HEK293 (cell line): ENCODE results near the gene GRB2.

Source experiments
- CTCF ChIA-PET: fragments of 350-600 bp; formaldehyde crosslinking; extraction: SDS; loops from one replicate; lab custom pipeline; 2021; ENCODE audit warnings: antibody characterized with exemption; lab: Yijun Ruan, JAX
- POLR2A ChIA-PET: fragments of 300-600 bp; formaldehyde crosslinking; extraction: SDS; loops from one replicate; lab custom pipeline; 2020; ENCODE audit warnings: antibody characterized with exemption, inconsistent platforms; lab: Yijun Ruan, JAX
- H3K27ac ChIP-seq: fragments of 200-500 bp; sonication (Bioruptor generic); 2 replicates; pipeline ENCODE4 v1.5.1; 2014; ENCODE audit warnings: low read depth, low read length, control low read depth, inconsistent platforms; ENCODE audit errors: extremely low read depth
- H3K36me3 ChIP-seq, 2 experiments: fragments of 200-500 bp in 1 of 2; sonication (Bioruptor generic) in 1 of 2; 1 replicate in 1 of 2; 2 replicates in 1 of 2; pipeline ENCODE4 v1.5.1; 2014 to 2017; ENCODE audit warnings: inconsistent platforms in 2 of 2, low read length in 2 of 2; ENCODE audit not compliant: control insufficient read depth in 2 of 2, insufficient read depth in 1 of 2
- H3K4me1 ChIP-seq: fragments of 200-500 bp; sonication (Bioruptor generic); 2 replicates; pipeline ENCODE4 v1.5.1; 2014; ENCODE audit warnings: mild to moderate bottlenecking, low read length, inconsistent platforms; ENCODE audit not compliant: control insufficient read depth, insufficient read depth
- H3K4me3 ChIP-seq: 2 replicates; pipeline ENCODE4 v1.5.1; 2011; ENCODE audit warnings: low read depth, mild to moderate bottlenecking, control low read depth, low read length, moderate library complexity
- H3K9me3 ChIP-seq: fragments of 200-500 bp; sonication (Bioruptor generic); 2 replicates; pipeline ENCODE4 v1.5.1; 2014; ENCODE audit warnings: low read depth, low read length, inconsistent platforms; ENCODE audit not compliant: control insufficient read depth, insufficient read depth
- OSR2 ChIP-seq: fragments of 450-650 bp; formaldehyde crosslinking; IDR thresholded peaks from 2 replicates; pipeline ENCODE4 v1.5.1; 2016; ENCODE audit warnings: missing biosample characterization, missing genetic modification characterization
- SCRT1 ChIP-seq: fragments of 450-650 bp; formaldehyde crosslinking; IDR thresholded peaks from 2 replicates; pipeline ENCODE4 v1.5.1; 2016; ENCODE audit warnings: missing biosample characterization, missing genetic modification characterization, borderline replicate concordance
- SCRT2 ChIP-seq: fragments of 450-650 bp; formaldehyde crosslinking; IDR thresholded peaks from 2 replicates; pipeline ENCODE4 v1.5.1; 2016; ENCODE audit warnings: missing biosample characterization, missing genetic modification characterization
- SP2 ChIP-seq: fragments of 450-650 bp; formaldehyde crosslinking; IDR thresholded peaks from 2 replicates; pipeline ENCODE4 v1.5.1; 2016; ENCODE audit warnings: missing biosample characterization, missing genetic modification characterization
- TCF7L2 ChIP-seq: IDR thresholded peaks from 2 replicates; pipeline ENCODE4 v1.6.1; 2011; ENCODE audit warnings: low read depth, mild to moderate bottlenecking, inconsistent platforms, low read length, moderate library complexity, borderline replicate concordance
- TRIM28 ChIP-seq: IDR thresholded peaks from 2 replicates; pipeline ENCODE4 v1.6.1; 2011; ENCODE audit warnings: low read length, control low read depth, borderline replicate concordance
- YY1 ChIP-seq: fragments of 450-650 bp; formaldehyde crosslinking; IDR thresholded peaks from 2 replicates; pipeline ENCODE4 v1.5.1; 2018; ENCODE audit warnings: missing biosample characterization, missing genetic modification characterization
- YY2 ChIP-seq: fragments of 450-650 bp; formaldehyde crosslinking; IDR thresholded peaks from 2 replicates; pipeline ENCODE4 v1.5.1; 2016; ENCODE audit warnings: missing biosample characterization, missing genetic modification characterization
- ZFHX2 ChIP-seq: fragments of 450-650 bp; formaldehyde crosslinking; conservative IDR thresholded peaks from 2 replicates; pipeline ENCODE4 v1.5.1; 2016; ENCODE audit warnings: missing biosample characterization, missing genetic modification characterization
- ZNF132 ChIP-seq: fragments of 450-650 bp; formaldehyde crosslinking; IDR thresholded peaks from 2 replicates; pipeline ENCODE4 v1.5.1; 2017; ENCODE audit warnings: missing biosample characterization, missing genetic modification characterization, borderline replicate concordance
- ZNF138 ChIP-seq: fragments of 450-650 bp; formaldehyde crosslinking; IDR thresholded peaks from 2 replicates; pipeline ENCODE4 v1.5.1; 2016; ENCODE audit warnings: missing biosample characterization, missing genetic modification characterization, borderline replicate concordance
- ZNF324 ChIP-seq: fragments of 450-650 bp; formaldehyde crosslinking; IDR thresholded peaks from 2 replicates; pipeline ENCODE4 v1.5.1; 2016; ENCODE audit warnings: missing biosample characterization, missing genetic modification characterization
- ZNF350 ChIP-seq: fragments of 450-650 bp; formaldehyde crosslinking; IDR thresholded peaks from 2 replicates; pipeline ENCODE4 v1.5.0; 2017; ENCODE audit warnings: missing biosample characterization, mild to moderate bottlenecking, missing genetic modification characterization
- ZNF473 ChIP-seq: fragments of 450-650 bp; formaldehyde crosslinking; IDR thresholded peaks from 2 replicates; pipeline ENCODE4 v1.5.1; 2017; ENCODE audit warnings: missing biosample characterization, missing genetic modification characterization
- ZNF514 ChIP-seq: fragments of 450-650 bp; formaldehyde crosslinking; IDR thresholded peaks from 2 replicates; pipeline ENCODE4 v1.5.1; 2016; ENCODE audit warnings: missing biosample characterization, missing genetic modification characterization
- ZNF658 ChIP-seq: fragments of 450-650 bp; formaldehyde crosslinking; IDR thresholded peaks from 2 replicates; pipeline ENCODE4; 2016; ENCODE audit warnings: missing biosample characterization, missing genetic modification characterization
- ZNF664 ChIP-seq: fragments of 450-650 bp; formaldehyde crosslinking; IDR thresholded peaks from 2 replicates; pipeline ENCODE4 v1.5.1; 2016; ENCODE audit warnings: missing biosample characterization, missing genetic modification characterization
- ZNF776 ChIP-seq: fragments of 450-650 bp; formaldehyde crosslinking; IDR thresholded peaks from 2 replicates; pipeline ENCODE4 v1.5.0; 2017; ENCODE audit warnings: missing biosample characterization, missing genetic modification characterization, borderline replicate concordance
- ZNF785 ChIP-seq: fragments of 450-650 bp; formaldehyde crosslinking; IDR thresholded peaks from 2 replicates; pipeline ENCODE4 v1.5.1; 2016; ENCODE audit warnings: missing biosample characterization, missing genetic modification characterization
- ZNF843 ChIP-seq: fragments of 450-650 bp; formaldehyde crosslinking; IDR thresholded peaks from 2 replicates; pipeline ENCODE4 v1.5.1; 2016; ENCODE audit warnings: missing biosample characterization, missing genetic modification characterization
- TF ChIP-seq, protein P1 (sequence below): fragments of 450-650 bp; formaldehyde crosslinking; IDR thresholded peaks from 2 replicates; pipeline ENCODE4 v1.5.1; 2017; ENCODE audit warnings: missing biosample characterization, mild to moderate bottlenecking, missing genetic modification characterization, moderate library complexity
- TF ChIP-seq, protein P2 (sequence below): fragments of 450-650 bp; formaldehyde crosslinking; IDR thresholded peaks from 2 replicates; pipeline ENCODE4 v1.5.1; 2016; ENCODE audit warnings: missing biosample characterization, missing genetic modification characterization
- TF ChIP-seq, protein P3 (sequence below): fragments of 450-650 bp; formaldehyde crosslinking; IDR thresholded peaks from 2 replicates; pipeline ENCODE4 v1.5.0; 2017; ENCODE audit warnings: missing biosample characterization, missing genetic modification characterization, borderline replicate concordance
- TF ChIP-seq, protein P4 (sequence below): fragments of 450-650 bp; formaldehyde crosslinking; IDR thresholded peaks from 2 replicates; pipeline ENCODE4 v1.5.1; 2016; ENCODE audit warnings: missing biosample characterization, missing genetic modification characterization, low read depth

Gene GRB2

DNA sequence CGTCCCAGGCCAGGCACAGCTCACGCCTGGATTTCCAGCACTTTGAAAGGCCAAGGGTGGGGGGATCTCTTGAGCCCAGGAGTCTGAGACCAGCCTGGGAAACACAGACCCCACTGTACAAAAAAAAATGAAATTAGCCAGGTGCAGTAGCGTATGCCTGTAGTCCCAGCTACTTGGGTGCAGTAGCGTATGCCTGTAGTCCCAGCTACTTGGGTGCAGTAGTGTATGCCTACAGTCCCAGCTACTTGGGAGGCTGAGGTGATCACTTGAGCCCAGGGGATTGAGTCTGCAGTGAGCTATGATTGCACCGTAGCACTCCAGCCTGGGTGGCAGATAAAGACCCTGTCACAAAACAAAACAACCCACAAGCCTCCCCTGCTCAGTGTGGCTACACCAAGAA lies 89.2 kb downstream of the GRB2 start:
- Histone ChIP-seq H3K4me3 (no peak overlapping the region), H3K9me3 (no peaks in the 10 kb centered on the region), H3K27ac (no peak overlapping the region), H3K4me1 (no peaks in the 10 kb centered on the region), H3K36me3 (peaks cover 15 to 35% of the 10 kb centered on the region in 2 experiments)
- peak; percentile 17; the same call in 1 of the 2 replicates for TF ChIP-seq OSR2 (tag by site-specific recombination)
- TF ChIP-seq ZNF324 (tag by site-specific recombination): no peak
- CTCF ChIA-PET: interaction anchor here (1.0 kb wide), 1 partner anchor 14 kb away, joined by 4 read pairs; no protein-coding TSS in a partner anchor
- POLR2A ChIA-PET: interaction anchor here (0.8 to 2.9 kb wide), 6 partner anchors 25 to 96 kb away, joined by 4 to 16 read pairs (median 6); partner anchors contain the start of genes GRB2 and SLC25A19

DNA sequence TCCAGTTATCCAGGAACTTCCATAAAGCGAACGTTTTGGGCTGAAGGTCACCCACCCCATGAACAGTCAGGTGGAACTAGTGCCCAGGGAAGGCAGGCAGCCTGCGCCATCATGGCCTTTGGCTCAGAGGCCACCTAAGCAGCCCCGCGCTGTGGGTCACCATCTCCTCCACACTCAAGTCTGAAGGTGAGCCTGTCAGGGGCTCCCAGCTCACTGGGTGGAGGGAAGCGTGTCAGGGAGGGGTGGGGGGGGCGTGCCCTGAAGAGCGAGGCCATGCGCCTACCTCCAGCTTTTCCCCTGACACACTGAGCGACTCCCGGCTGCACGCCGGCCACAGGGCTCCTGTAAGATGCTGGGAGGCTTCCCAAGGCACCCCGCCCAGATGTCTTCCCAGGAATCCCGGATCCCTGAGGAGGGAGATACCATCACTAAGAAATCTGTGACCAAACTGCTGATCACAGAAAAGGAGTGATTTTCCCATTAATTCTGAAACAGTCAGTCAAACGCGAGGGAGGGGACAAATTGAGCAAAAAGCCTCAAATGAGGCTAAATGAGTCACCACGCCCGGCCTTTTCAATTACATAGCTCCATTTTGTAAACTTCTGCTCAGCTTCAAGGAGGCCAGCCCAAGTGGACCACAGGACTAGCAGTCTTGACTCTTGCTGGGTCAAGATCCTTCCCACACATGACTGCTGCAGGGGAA lies 89.8 kb downstream of the GRB2 start:
- peaks cover 9 to 30% of the 10 kb centered on the region in 2 experiments for H3K36me3 ChIP-seq
- POLR2A ChIA-PET: interaction anchor here (0.8 to 2.9 kb wide), 6 partner anchors 26 to 97 kb away, joined by 4 to 16 read pairs (median 6); partner anchors contain the start of genes GRB2 and SLC25A19
- CTCF ChIA-PET: interaction anchor here (0.6 to 1.4 kb wide), 5 partner anchors 7 to 340 kb away, joined by 3 to 4 read pairs (median 4); partner anchors contain the start of gene MIF4GD
- H3K4me1 ChIP-seq: no peaks in the 10 kb centered on the region
- no peak overlapping the region for H3K27ac ChIP-seq
- H3K9me3 ChIP-seq: no peaks in the 10 kb centered on the region
- no peak overlapping the region for H3K4me3 ChIP-seq
- no peak for TF ChIP-seq YY2 (tag by site-specific recombination)
- no peak for TF ChIP-seq ZNF514 (tag by site-specific recombination)
- TF ChIP-seq, all 188 proteins: peak for 0

DNA sequence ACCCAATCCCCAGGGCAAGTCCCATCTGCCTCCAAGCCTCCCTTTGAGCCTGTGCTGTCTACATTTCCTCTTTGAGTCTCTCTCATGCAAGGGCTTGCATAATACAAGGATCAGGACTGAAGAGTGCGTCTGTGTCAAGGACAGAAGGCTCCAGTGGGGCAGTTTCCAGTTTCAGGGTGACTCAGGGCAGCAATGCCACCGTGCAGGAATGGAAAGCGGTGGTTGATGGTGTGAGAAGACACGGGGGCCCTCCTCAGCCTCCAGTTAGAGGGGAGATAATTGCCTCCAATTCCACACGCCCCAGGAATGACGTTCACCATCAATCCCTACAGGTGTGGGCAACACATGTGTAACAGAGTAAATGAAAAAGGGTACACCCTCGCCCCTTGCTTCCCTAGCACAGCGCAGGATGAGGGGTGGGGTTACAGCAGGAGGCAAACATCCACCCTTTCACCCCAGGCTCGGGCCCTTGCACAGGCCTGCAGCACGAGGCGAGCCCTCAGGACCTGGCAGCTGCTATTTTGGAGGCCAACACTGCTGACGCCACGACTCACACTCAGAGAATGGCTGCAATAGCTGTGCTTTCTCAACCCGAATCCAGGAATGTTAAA lies 91.4 kb downstream of the GRB2 start:
- Histone ChIP-seq H3K27ac (no peak overlapping the region), H3K4me1 (no peaks in the 10 kb centered on the region), H3K36me3 (peaks cover 0 to 16% of the 10 kb centered on the region in 2 experiments; a peak in 1 of 3 replicates), H3K4me3 (no peak overlapping the region), H3K9me3 (no peaks in the 10 kb centered on the region)
- ChIA-PET POLR2A (interaction anchor here (0.8 kb wide), 1 partner anchor 92 kb away, joined by 3 read pairs; no protein-coding TSS in a partner anchor), CTCF (interaction anchor here (1.4 kb wide), 1 partner anchor 9 kb away, joined by 3 read pairs; no protein-coding TSS in a partner anchor)
- TF ChIP-seq ZNF658 (tag by site-specific recombination) (no peak), ZNF473 (tag by site-specific recombination) (no peak), ZNF132 (tag by site-specific recombination) (no peak), TCF7L2 (no peak), ZNF664 (no peak), YY1 (tag by site-specific recombination) (no peak), SCRT2 (tag by site-specific recombination) (no peak), SP2 (tag by site-specific recombination) (no peak), TRIM28 (no peak), ZNF785 (tag by site-specific recombination) (no peak), ZNF776 (tag by site-specific recombination) (no peak), ZNF350 (no peak), ZNF138 (no peak), SCRT1 (no peak), ZFHX2 (tag by site-specific recombination) (no peak), ZNF843 (tag by site-specific recombination) (no peak)
- TF ChIP-seq, protein P1, sequence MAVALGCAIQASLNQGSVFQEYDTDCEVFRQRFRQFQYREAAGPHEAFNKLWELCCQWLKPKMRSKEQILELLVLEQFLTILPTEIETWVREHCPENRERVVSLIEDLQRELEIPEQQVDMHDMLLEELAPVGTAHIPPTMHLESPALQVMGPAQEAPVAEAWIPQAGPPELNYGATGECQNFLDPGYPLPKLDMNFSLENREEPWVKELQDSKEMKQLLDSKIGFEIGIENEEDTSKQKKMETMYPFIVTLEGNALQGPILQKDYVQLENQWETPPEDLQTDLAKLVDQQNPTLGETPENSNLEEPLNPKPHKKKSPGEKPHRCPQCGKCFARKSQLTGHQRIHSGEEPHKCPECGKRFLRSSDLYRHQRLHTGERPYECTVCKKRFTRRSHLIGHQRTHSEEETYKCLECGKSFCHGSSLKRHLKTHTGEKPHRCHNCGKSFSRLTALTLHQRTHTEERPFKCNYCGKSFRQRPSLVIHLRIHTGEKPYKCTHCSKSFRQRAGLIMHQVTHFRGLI (tag by site-specific recombination): no peak
- TF ChIP-seq, protein P2, sequence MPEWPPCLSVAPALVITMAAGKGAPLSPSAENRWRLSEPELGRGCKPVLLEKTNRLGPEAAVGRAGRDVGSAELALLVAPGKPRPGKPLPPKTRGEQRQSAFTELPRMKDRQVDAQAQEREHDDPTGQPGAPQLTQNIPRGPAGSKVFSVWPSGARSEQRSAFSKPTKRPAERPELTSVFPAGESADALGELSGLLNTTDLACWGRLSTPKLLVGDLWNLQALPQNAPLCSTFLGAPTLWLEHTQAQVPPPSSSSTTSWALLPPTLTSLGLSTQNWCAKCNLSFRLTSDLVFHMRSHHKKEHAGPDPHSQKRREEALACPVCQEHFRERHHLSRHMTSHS (tag by site-specific recombination): no peak
- TF ChIP-seq, protein P3, sequence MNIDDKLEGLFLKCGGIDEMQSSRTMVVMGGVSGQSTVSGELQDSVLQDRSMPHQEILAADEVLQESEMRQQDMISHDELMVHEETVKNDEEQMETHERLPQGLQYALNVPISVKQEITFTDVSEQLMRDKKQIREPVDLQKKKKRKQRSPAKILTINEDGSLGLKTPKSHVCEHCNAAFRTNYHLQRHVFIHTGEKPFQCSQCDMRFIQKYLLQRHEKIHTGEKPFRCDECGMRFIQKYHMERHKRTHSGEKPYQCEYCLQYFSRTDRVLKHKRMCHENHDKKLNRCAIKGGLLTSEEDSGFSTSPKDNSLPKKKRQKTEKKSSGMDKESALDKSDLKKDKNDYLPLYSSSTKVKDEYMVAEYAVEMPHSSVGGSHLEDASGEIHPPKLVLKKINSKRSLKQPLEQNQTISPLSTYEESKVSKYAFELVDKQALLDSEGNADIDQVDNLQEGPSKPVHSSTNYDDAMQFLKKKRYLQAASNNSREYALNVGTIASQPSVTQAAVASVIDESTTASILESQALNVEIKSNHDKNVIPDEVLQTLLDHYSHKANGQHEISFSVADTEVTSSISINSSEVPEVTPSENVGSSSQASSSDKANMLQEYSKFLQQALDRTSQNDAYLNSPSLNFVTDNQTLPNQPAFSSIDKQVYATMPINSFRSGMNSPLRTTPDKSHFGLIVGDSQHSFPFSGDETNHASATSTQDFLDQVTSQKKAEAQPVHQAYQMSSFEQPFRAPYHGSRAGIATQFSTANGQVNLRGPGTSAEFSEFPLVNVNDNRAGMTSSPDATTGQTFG: no peak
- TF ChIP-seq, protein P4, sequence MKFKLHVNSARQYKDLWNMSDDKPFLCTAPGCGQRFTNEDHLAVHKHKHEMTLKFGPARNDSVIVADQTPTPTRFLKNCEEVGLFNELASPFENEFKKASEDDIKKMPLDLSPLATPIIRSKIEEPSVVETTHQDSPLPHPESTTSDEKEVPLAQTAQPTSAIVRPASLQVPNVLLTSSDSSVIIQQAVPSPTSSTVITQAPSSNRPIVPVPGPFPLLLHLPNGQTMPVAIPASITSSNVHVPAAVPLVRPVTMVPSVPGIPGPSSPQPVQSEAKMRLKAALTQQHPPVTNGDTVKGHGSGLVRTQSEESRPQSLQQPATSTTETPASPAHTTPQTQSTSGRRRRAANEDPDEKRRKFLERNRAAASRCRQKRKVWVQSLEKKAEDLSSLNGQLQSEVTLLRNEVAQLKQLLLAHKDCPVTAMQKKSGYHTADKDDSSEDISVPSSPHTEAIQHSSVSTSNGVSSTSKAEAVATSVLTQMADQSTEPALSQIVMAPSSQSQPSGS (tag by site-specific recombination): no peak
